Fibroblast of lung (primary cell): ENCODE results near the gene CD200R1L.

Experiments used
- CTCF ChIP-seq, 2 donors: IDR thresholded peaks in 1 of 2; conservative IDR thresholded peaks in 1 of 2; 1 replicate in 1 of 2; 2 replicates in 1 of 2; pipeline ENCODE4 v1.5.1; 2011 to 2012; ENCODE audit warnings: low read length in 2 of 2, control low read depth in 1 of 2, inconsistent platforms in 1 of 2, low read depth in 1 of 2, mild to moderate bottlenecking in 1 of 2
- EZH2 ChIP-seq: IDR thresholded peaks from 2 replicates; pipeline ENCODE4 v1.5.1; 2012; ENCODE audit warnings: low read length, control low read depth, mild to moderate bottlenecking; ENCODE audit errors: missing control alignments

DNA sequence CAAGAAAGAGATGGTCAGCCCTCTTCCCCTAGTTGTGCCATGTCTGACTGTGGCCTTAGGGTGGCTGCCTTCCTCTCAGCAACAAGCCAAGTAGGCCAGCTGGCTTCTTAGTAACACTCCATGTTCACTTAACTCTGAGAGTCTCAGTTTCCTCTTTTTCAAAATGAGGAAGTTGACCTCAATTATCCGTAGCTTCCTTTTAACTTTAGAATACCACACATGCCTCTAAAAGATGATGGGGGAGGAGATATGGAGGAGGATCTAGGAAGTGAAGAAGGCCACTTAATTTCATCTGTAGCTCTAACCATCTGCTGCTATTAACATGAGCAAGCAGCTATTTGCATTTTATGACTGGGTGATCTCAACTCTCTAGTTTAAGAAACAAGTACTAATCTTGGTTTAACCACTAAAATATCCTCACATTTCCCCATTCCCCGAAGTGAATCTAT, 32.9 kb downstream of the CD200R1L start:
- TF ChIP-seq CTCF (conservative IDR thresholded peaks at IDR 0.05 in 1 of 2, IDR thresholded peaks at IDR 0.05 in 1 of 2; ENCODE audit: low read depth in 1 of 2, low read length in 2 of 2), result no peak
- no peak for TF ChIP-seq EZH2
